ENCODE results near the gene GRID1.

The GRID1 gene

DNA sequence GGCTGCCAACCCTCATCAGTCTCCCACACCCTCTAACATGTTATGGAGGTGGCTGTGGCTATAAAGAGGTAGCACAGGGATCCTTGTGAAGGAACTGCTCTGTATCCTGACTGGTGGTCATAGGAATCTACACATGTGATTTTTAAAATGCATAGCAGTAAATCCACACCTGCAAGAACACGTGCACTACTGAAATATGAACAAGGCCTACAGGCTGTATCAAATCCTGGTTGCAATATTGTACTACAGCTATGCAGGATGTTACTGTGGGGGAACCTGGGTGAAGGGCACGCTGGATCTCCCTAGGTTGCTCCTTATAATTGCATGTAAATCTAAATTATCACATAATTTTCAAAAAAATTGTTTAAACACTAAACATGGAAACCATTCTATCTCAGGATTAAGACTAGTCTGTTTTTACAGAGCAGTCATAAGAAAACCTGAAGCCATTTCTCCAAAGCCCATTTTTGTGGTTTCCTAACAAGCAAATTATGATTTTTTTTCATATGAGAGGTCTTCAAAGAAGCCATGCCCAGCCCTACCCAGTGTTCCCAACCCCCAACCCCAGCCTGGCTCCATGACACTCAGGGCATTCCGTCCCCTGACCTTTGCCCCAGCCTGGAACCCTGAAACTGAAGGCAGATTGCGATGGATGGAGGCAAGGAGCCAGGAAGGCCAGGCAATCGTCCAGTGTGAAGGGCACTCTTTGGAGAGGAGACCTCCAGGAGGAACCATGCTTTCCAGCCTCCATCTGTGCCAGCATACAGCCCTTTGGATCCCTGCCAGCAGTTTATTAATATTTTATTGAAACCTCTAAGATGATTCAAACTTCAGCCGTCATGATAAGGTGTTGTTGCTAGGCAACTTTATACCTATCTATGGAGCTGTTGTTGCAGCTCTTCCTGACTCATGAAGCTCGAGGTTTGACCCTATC is 161.0 kb downstream of the GRID1 start:
- no peak for DNase-seq

GRCh38 chr10:86204421-86205305 is 161.9 kb downstream of the GRID1 start:
- no peak for DNase-seq

DNA sequence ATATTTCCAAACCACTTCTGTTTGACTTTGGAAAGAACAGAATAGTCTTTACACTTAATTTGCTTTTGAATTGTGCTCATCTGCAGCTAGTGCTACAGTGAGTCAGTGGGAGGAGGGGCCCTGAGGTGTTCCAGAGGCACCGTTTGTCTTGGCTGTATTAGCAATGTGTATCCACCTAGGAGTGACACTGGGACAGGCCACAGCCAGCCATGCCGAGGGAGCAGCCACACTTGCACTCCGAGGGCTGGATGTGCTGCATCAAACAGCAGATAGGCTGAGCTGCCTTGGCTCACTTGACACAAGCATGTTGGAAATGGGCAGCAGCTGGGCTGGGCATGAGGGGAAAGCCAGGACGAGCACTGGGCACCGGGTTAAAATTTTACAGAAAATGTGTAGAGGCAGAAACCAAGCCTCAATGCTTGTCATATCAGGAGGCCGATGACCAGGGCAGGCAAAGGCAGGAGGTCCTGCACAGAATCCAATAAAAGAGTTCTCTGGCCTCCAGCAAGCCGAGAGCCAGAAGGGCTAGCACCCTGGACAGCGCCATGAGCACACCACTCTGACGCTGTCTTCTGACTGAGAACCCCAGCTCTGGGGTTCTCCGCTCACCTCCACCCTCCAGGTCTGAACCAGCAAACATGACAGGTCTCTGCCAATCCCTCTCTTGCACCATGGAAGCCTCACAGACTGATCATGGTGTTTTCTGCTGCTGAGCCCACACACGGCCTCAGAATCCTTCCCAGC is 163.3 kb downstream of the GRID1 start:
- peak; percentile 53 for DNase-seq

DNA sequence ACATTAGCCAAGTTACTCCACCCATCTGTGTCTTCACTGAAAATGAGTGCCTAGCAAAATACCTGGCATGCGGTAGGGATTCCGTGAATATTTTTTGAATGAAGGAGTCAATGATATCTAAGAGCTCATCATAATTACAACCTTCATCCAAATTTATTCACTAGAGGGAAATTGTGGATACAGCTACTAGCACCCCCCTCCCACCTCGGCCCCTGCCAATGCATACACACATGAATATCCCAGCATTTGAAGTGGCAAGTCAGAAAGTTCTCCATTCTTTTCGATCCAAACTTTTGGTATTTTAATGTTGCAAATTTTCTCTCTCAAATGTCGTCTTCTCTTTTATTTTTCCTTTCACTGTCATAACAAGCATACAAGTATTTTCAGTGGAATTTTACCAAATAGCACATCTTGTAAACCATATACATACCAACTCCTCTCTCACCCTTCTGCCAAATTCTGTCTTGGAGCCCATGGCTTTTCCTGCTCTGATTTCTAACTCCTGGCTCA is 164.3 kb downstream of the GRID1 start:
- DNase-seq, result no peak

DNA sequence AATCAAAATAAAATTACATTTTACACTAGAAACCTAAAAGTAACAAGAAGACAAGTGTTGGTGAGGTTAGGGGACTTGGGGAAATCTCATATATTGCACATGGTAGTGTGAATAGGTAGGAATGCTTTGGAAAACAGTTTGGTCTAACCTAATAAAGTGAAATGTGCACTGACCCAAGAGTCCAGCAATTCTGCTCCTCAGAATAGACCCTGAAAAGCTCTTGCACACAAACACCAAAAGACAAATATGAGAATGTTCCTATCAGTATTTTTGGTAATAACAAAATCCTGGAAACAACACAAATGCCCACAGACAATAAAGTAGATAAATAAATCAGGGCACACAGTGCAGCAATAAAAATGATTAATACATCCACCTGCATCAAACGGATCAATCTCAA is 165.7 kb downstream of the GRID1 start:
- no peak for DNase-seq

GRCh38 chr10:86200269-86200668 is 166.3 kb downstream of the GRID1 start:
- DNase-seq, result no peak

DNA sequence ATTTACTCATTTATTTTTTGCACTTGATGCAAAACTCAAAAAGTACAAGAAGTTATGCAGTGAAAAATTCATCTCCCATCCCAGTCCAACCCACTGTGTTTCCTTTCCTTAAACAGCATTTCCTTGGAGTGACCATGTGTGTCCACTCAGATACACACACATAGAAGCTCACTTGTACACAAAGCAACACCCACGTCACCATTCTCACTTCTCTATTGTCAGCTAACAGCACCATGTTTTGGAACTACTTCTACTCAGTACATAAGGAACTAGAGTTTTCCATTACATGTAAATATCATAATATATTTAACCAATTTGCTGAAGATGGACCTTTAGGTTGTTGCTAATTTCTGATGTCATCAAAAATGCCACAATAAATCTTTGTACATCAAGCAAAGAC is 167.6 kb downstream of the GRID1 start:
- DNase-seq, result no peak

- DNase-seq, result no peak
These were observed 168.3 kb downstream of the GRID1 start for GRCh38 chr10:86198271-86198670.

- DNase-seq, result no peak
These were observed 169.3 kb downstream of the GRID1 start for GRCh38 chr10:86197166-86197790.

- no peak for DNase-seq
These were observed 171.0 kb downstream of the GRID1 start for GRCh38 chr10:86195521-86196157.

DNA sequence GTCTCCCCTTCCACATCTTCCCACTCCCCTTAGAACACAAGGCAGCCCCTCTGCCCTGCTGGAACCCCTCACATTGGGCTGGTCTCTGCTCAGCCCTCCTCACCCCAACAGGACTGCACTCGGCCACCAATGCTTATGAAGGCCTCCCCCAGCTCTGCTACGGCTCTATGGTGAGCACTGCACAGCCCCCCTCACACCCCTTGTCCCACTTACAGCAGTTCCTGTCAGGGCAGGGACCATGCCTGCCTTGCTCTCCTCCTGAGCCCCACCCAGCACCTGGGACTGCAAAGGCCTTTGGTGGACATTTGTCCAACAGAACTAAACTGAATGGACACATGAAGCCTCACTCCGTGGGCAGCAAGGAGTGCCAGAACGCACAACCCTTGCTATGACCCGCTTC is 171.9 kb downstream of the GRID1 start:
- DNase-seq, result no peak

- DNase-seq, result no peak
These were observed 172.8 kb downstream of the GRID1 start for GRCh38 chr10:86193841-86194240.

DNA sequence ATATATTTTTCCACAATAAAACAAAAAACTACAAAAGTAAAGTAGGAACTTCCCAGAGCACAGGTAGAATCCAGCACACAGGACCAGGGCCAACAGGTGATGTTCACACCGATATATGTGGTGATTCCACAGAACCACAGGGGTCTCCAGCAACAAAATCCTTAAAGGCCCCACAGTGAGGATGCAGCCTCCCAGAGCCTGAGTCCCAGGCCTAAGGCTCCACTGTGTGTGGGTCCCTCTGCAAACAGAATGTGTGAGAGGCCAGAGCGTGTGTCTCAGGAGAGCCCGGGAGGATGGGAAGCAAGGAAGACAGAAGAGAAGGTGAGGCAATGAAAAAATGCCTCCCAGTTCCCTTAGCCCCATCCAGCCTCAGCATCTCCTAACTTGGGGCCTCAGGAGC is 173.9 kb downstream of the GRID1 start:
- no peak for DNase-seq

DNA sequence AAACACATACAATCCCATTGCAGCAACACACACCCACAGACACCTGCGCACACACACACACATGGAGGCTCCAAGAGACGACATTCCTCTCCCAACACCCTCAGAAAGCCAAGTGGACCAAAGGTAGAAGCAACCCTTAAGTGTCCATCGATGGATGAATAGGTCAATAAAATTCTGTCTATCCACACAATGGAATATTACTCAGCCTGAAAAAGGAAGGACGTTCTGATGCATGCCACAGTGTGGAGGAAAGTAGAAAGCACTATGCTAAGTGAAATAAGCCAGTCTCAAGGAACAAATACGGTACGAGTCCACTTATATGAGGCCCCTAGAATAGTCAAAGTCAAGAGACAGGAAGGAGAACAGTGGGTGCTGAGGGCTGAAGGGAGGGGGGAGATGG is 174.4 kb downstream of the GRID1 start:
- no peak for DNase-seq

DNA sequence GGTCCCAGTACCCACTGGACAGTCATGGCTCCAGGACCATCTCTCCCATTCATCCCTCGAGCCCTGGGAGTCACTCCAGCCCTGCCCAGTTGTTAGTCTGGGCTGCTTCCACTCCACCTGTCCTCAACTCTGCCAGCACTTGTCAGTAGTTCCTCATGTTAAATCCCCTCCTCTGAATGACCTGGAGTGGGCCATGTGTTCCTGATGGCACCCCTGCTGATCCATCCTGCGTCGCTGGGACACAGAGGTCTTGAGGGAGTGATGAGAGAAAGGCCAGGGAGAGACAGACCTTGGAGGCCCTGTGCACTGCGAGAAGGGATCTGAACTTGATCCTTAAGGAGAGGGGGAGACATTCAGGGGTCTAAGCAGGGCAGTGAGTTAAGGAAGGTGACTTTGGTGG is 174.9 kb downstream of the GRID1 start:
- DNase-seq, result no peak

DNA sequence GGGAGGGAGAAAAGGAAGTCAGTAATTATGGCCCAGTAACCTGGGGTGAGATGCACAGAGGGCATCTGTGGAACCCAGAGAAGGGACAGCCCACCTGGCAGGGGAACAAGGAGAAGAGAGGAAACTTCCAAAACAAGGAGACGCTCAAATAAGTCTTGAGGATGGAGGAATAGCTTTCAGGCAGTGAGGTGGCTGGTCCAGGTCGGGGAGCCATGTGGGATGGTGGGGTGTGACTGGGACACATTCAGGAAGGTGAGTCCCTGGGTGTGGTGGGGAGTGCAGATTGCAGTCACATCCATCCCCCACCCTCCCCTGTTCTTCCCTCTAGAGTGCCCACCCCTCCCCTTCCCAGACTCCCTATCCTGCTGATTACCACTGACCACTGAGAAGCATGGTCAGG is 175.4 kb downstream of the GRID1 start:
- DNase-seq, result no peak

DNA sequence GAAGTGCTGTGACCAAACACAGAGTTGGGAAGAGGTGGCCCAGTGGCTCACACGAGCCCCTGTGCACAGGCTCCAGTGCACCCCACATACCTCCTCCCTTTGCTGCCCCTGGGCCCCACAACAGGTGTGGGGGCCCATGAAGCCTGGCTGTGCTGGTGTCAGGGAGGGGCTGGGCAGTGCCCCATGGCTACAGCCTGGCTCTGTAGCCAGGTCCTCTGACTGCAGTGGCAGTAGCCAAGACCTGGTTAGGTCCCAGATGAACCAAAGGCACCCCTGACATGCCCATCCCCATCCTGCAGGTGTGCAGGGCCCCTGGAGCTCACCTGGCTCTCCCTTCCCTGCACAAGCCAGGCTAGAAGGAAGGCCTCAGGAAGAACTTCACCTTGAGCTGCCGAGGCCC is 176.3 kb downstream of the GRID1 start:
- no peak for DNase-seq

DNA sequence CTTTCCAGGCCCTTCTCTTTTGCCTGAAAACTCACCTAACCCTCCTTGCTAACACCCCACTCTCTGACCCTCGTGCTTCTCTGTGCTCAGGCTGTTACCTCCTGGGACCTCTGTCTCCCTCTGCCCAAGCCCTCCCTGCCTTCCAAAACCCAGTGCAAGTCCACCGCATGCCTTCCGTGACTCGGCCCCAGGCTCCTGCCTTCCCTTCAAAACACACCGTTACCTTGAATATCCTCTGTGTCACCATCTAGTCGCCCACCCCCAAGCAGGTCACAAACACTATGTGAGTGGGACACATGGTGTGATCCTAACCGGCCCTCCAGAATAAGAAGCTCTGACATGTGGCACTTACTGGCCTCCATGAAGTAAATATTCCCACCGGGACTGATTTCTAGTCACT is 176.7 kb downstream of the GRID1 start:
- no peak for DNase-seq

DNA sequence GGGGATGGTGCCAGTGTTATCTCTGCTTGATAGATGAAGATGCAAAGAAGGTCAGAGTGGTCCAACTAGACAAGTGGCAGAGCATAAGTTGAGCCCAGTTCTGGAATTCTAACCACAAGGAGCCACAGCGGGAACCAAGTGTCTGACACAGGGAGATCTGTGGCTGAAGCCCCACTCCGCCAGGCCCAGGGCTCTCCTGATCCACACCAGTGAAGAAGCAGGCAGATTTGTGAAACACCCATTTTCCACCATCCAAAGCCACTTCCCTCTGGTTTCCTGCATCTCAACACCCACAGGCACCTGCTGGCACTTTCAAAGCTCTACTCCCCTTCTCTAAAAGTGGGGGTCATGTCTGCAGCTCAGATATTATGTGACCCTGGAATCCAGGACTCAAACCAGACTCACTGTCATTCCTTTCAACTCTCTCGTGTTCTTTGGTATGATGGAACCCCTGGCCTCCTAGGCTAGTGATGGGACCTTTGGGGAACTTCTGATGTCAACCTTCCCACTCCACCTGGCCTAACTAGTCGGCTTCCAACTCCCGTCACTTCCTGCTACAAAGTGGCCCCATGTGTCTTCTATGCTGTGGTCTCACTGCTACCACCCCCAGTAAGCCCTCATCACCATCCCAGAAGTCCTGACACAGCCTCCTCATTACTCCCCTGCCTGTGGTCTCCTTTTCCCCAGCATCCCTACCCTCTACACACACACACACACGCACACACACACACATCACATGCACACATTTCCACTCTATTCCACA is 177.6 kb downstream of the GRID1 start:
- no peak for DNase-seq

- DNase-seq, result no peak
These were observed 178.3 kb downstream of the GRID1 start for GRCh38 chr10:86188326-86188725.
